Left ventricle myocardium superior (tissue), 1 donor: Measurements from ENCODE around the gene CCDC15. TPM values are rescaled to one million over a fixed set of nuclear protein-coding genes. Genes with fewer than 3 reads are reported as not detected.

Experiments used
- ATAC-seq: fragments of 200-7000 bp; cut with Tn5 transposase; one replicate; pipeline ENCODE4 v1.9.1; 2020; ENCODE audit warnings: mild to moderate bottlenecking, moderate library complexity
- DNase-seq: peaks from one replicate; pipeline ENCODE4 v3.0.0-alpha.2; 2020
- intact Hi-C: fragments of 100-400 bp; cut with micrococcal nuclease; formaldehyde crosslinking; loops from one replicate; pipeline ENCODE4 v1.11.0; 2022
- total RNA-seq: library from RNA; stranded (reverse); fragmentation: NEBNext Ultra II Directional; extraction: Animal tissue kit (Norgen Biotek cat#: 25700); gene quantifications from one replicate; pipeline ENCODE4 v1.2.1, GENCODE V29; 2021
- donor health status: DM: no; HTN: yes; CAD: no; lungs with severe emphysema.

CCDC15 gene
- total RNA-seq, 1 donor from 2014 or later: 0.25 TPM

DNA sequence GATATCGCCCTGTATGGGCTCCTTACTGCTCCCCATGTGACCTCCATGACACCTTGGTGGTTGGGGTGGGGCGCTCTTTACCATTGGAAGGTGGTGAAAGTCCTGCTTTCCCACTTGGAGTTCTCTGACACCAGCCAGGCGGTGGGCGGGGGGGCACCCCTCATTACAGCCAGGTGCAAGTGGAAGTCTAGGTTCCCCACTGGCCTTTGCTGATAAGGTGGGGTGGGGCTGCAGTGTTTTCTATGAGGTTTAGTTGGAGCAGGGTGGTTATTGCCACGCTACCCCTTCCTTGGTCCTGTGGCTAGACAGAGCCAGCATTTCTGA, 103.7 kb downstream of the CCDC15 start:
- no peak for ATAC-seq
- DNase-seq: no peak
- intact Hi-C loops: no loop called here

- no peak for DNase-seq
- intact Hi-C loops: no loop called here
- ATAC-seq: no peak
Measured at GRCh38 chr11:125061281-125061680, 107.3 kb downstream of the CCDC15 start.

- DNase-seq: no peak
- peak; percentile 30 for ATAC-seq
- intact Hi-C loops: no loop called here
Measured at GRCh38 chr11:125062218-125062930, 108.4 kb downstream of the CCDC15 start.

DNA sequence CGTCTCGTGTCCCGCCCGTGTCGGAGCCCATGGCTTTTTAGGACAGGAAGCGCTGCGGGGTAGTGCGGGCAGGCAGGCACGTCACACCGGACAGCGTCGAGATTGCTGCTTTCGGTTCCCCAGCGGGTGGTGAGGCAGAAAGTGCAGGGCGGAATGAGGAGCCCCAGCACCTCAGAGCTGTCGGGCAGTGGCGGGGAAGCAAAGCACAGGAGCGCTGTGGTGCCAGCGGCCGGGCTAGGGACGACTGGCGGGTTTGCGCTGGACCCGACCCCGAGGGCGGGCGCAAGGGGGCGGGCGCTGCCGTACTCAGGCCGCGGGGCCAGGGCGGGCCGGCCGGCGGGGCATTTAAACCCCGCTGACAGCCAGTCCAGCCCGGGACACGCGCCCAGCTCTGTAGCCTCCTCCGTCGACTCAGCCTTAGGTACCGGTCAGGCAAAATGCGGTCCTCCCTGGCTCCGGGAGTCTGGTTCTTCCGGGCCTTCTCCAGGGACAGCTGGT, 109.0 kb downstream of the CCDC15 start, which contains the start of gene SLC37A2:
Gene SLC37A2 (plus strand): TSS at position 375 of the 498 bp plus-strand sequence. CDS start 63 bp downstream, at position 438.
- intact Hi-C loops: no loop called here
- DNase-seq (peak; percentile 85), ATAC-seq (peak; percentile 97)

DNA sequence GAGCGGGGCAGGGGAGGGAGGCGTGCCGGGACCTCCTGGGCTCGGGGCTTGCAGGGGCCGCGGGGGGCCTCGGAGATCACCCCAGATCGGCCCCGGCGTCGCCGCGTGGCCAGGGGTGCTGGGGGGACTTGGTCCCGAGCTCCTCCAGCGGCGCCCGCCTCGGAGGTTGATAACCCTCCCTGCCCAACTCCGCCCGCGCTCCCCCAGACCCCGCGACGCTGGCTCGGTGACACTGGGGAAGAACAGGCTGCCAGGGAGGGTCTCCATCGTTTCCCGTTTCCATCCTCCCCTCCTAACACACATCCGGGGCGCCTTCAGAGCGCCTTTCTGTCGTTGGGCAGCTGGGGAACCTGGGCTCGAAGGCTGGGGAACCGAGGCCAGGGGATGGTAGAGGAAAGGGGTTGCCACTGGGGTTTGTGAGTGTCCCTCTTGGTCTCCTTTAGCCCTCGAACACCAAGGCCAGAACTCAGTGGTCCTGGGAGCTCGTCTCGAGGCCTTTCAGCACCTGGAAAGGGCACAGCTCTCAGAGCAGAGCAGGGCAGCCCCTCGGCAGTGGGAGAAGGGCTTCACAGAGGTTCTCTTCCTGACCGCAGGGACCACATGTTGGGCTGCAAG, 109.5 kb downstream of the CCDC15 start:
- ATAC-seq (peak; percentile 9), DNase-seq (no peak)

DNA sequence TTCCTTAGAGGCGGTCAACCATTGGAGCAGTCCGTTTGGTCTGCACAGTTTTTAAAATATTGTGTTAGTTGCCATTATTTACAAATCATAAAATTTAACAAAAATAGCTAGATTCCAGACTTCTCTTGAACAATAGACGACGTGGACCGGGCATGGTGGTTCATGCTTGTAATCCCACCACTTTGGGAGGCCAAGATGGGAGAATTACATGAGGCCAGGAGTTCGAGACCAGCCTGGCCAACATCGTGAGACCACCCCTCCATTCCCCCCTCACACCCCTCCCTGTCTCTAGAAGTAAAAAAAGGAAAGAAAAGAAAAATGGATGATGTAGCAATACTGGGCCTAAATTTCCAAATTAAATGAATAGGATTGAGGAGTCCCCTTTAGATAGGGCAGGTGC, 110.1 kb downstream of the CCDC15 start:
- ATAC-seq: no peak
- intact Hi-C loops: no loop called here
- no peak for DNase-seq

More for the DNA sequence above, 109.5 kb downstream of the CCDC15 start:
- intact Hi-C loops: no loop called here

GRCh38 chr11:125068368-125068767, 114.4 kb downstream of the CCDC15 start:
- DNase-seq (no peak), ATAC-seq (no peak)
- intact Hi-C loops: no loop called here

DNA sequence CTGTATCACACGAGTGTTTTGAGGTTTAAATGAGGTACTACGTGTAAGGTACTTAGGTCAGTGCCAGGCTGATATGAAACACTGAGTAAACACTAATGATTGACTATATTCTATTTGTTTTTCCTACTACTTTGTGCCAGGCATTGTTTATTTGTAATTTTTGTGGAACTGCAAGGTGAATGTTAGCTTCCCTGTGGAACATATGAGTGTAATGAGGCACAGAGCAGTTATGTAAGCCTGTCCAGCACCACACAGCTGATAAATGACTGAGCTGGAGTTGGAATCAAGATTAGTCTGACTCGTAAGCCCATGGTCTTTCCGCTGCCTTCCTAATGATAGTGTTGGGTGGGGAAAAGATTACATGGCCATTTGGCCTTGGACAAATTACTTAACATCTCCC, 115.0 kb downstream of the CCDC15 start:
- no peak for DNase-seq
- intact Hi-C loops: no loop called here
- no peak for ATAC-seq

GRCh38 chr11:125069796-125070195, 115.8 kb downstream of the CCDC15 start:
- intact Hi-C loops: no loop called here
- DNase-seq: no peak
- ATAC-seq: no peak

DNA sequence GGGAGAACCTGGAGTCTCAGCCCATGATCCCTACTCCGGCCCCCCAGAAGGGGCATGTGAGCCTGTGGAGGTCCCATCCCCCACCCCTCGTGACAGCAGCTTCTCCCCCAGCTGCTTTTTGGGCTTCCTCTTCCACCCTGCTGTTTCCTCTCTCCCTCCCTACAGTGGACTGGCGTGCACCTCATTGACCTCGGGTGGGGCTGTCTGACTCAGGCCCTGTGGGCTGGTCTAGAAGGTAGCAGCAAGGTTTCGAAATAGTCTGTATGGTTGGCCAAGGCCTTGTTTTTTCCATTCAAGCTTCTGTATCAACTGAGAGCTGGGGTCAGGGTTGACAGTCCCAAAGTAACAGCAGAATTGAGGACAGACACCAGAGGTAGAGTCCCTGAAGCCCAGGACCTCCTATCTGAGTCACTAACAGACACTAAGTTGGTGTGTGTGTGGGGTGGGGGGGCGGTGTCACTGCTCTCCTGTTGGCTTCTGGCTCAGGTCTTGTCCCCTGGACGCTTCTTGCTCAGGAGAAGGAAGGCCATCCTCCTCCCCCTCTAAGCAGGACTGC, 116.8 kb downstream of the CCDC15 start:
- intact Hi-C loops: no loop called here
- DNase-seq (peak; percentile 69), ATAC-seq (peak; percentile 90)

DNA sequence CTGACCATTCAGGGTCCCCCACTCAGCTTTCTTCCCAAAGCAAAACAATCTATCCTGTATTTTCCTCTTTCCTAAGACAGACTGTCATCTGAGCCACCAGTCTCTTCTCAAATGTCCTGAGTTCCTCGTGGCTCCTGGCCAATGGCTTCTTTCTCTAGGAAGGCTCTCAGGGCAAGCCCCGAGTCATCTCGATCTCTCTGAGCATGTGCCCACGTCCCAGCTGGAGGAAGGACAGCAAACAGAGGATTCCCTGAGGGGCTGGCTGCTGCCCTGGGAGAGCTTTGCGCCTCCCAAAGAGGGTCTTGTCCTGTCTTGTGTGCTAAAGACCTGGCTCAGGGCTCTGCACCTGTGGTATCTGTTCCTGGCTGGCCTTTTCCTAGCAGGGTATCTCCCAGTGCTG, 117.4 kb downstream of the CCDC15 start:
- no peak for DNase-seq
- intact Hi-C loops: no loop called here

GRCh38 chr11:125071846-125072217, 117.8 kb downstream of the CCDC15 start:
- intact Hi-C loops: no loop called here
- ATAC-seq: no peak
- DNase-seq: no peak

More for the DNA sequence above, 117.4 kb downstream of the CCDC15 start:
- peak; percentile 50 for ATAC-seq

GRCh38 chr11:125072218-125072960, 118.4 kb downstream of the CCDC15 start:
- intact Hi-C loops: no loop called here
- DNase-seq: no peak
- peak; percentile 61 for ATAC-seq

DNA sequence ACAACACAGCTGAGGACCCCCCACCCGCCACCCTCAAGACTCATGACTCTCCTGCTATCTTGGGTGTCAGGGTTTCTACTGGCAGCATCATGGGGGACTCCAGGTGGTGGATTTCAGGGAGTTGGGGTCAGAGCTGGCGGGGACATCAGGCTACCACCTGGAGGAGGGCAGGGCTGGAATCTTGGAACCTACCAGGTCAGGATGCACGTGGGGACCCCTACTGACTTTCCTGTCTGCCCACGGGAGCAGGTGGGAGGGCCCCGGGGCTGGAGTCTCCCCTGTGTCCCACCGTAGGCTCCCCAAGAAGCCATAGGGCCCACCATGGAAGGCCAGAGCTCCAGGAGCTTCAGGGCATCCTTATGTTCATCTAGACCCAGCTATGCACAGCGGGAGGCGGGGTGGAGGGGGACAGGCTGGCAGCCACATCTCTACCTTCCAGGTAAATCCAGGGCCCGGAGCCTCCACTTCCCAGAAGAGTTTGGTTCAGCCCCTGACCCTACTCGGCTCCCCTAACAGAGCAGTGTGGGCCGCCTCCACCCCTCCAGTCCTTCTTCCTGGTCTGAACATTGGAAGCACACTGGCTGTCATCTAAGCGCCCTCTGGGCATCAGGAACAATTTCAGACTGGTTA, 119.1 kb downstream of the CCDC15 start:
- no peak for DNase-seq
- intact Hi-C loops: no loop called here
- no peak for ATAC-seq

- DNase-seq (no peak), ATAC-seq (no peak)
- intact Hi-C loops: no loop called here
Measured at GRCh38 chr11:125073616-125074483, 119.8 kb downstream of the CCDC15 start.

DNA sequence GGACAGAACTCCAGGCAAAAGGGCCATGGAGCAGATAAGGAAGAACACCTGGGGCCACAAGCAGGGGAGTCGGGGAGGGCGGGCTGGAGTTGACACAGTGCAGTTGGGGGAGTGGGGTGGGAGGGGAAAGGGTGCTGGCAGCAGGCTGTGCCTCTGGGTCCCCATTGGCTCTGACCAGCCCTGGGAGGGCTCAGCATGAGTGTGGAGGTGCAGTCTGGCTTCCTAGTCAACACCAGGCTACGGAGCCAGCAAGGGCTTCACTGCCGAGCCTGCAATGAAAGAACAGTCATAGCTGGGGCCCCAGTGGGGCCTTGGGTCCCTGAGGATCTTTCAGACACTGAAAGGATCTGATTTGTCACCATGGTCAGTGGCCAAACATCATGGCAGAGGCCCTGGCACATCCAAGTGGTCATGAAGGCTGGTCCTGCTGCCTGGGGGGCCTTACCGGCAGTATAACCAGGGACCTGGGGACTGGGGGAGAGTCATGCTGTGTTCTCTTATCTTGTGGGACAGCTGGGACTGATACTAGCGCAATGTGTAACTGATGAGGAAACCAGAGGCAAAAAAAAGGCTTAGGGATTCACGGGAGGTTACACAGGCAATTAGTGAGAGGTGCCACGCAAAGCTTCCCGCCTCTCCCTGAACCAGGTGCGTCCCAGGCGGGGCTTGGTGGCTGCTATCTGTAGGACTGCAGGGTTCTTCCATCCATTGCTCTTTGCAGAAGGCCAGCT, 120.7 kb downstream of the CCDC15 start:
- intact Hi-C loops: no loop called here
- ATAC-seq (no peak), DNase-seq (no peak)

- no peak for DNase-seq
- ATAC-seq: no peak
Measured at GRCh38 chr11:125075242-125075625, 121.2 kb downstream of the CCDC15 start.

GRCh38 chr11:125075900-125076317, 121.9 kb downstream of the CCDC15 start:
- ATAC-seq: no peak
- no peak for DNase-seq
- intact Hi-C loops: no loop called here

More at GRCh38 chr11:125075242-125075625, 121.2 kb downstream of the CCDC15 start:
- intact Hi-C loops: no loop called here
